Measurements from ENCODE around the gene COL9A1. TPM values are rescaled to one million over a fixed set of nuclear protein-coding genes. Genes with fewer than 3 reads are reported as not detected.

The COL9A1 gene
- total and polyA plus RNA-seq, 9 of the 15 experiments (the other 6 are each of a cell fraction or from before 2014, with no cell fraction given): 0.01 to 0.13 (median 0.06) TPM; not detected in 1

DNA sequence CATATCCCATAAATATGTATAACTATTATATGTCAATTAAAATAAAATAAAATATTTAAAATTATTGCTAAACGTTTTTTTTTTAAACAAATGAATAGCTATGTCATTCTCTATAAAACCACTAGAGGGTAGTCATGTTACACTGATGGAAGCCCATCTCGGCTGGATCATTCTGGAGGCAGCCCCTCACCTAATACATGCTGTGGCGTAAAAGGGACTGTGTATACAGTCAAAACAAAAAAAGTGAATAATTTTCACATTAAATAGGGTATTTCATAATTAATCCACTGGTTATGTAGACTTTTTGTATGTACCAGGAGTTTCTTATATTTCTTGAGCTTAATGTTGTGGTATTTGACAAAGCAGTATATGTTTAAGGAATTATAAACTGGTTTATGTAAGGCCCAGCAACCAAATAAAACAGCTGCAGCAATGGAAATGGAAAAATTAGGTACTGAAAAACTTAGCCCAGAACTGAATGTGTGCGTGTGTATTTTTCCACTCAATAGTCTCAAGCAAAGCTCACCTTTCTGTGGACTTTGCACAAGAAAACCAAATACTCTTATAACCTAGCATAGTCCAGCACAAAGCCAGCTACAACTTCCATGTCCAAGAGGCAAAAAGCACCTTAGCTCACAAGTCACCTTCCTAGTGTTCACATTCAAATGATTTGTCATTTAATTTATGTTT is 81.7 kb downstream of the COL9A1 start (continued):
- peak; percentile 53; the same call in 1 of the 2 replicates for TF ChIP-seq REST (IDR thresholded peaks at IDR 0.05; ENCODE audit: borderline replicate concordance)
- TF ChIP-seq REST (CRISPR knock-in tag; IDR thresholded peaks at IDR 0.05; ENCODE audit: low read depth): no peak
- no peak for TF ChIP-seq ZNF717 (CRISPR knock-in tag; IDR thresholded peaks at IDR 0.05)
- TF ChIP-seq GABPB1 (CRISPR knock-in tag; IDR thresholded peaks at IDR 0.05): no peak
- no peak for TF ChIP-seq PYGO2 (tag; IDR thresholded peaks at IDR 0.05)
- TF ChIP-seq RBM22 (IDR thresholded peaks at IDR 0.05; ENCODE audit: low read depth, low read length, poor library complexity, severe bottlenecking): no peak
- peak; percentile 62; the same call in 1 of the 2 replicates for TF ChIP-seq DEAF1 (CRISPR knock-in tag; IDR thresholded peaks at IDR 0.05)
- TF ChIP-seq, protein P1, sequence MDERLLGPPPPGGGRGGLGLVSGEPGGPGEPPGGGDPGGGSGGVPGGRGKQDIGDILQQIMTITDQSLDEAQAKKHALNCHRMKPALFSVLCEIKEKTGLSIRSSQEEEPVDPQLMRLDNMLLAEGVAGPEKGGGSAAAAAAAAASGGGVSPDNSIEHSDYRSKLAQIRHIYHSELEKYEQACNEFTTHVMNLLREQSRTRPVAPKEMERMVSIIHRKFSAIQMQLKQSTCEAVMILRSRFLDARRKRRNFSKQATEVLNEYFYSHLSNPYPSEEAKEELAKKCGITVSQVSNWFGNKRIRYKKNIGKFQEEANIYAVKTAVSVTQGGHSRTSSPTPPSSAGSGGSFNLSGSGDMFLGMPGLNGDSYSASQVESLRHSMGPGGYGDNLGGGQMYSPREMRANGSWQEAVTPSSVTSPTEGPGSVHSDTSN (CRISPR knock-in tag; IDR thresholded peaks at IDR 0.05; ENCODE audit: low read depth): no peak
- TF ChIP-seq, protein P1 (tag; conservative IDR thresholded peaks at IDR 0.05; ENCODE audit: low read depth): no peak
- TF ChIP-seq KAT7 (CRISPR knock-in tag; IDR thresholded peaks at IDR 0.05; ENCODE audit: borderline replicate concordance): no peak
- TF ChIP-seq RFX1 (IDR thresholded peaks at IDR 0.05): no peak
- TF ChIP-seq, protein P2, sequence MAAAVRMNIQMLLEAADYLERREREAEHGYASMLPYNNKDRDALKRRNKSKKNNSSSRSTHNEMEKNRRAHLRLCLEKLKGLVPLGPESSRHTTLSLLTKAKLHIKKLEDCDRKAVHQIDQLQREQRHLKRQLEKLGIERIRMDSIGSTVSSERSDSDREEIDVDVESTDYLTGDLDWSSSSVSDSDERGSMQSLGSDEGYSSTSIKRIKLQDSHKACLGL (CRISPR knock-in tag; IDR thresholded peaks at IDR 0.05; ENCODE audit: borderline replicate concordance, poor library complexity, severe bottlenecking): no peak

Data from K562 (cell line).